Thymus (tissue), 14 donors: Measurements from ENCODE around the gene CYP4F12. TPM values are rescaled to one million over a fixed set of nuclear protein-coding genes. Genes with fewer than 3 reads are reported as not detected.

Experiments used
- DNase-seq, 9 donors: peaks; one replicate each; pipeline ENCODE4 v3.0.0-alpha.2; 2013; ENCODE audit warnings: low spot score in 9 of 9, low read depth in 6 of 9, missing footprints in 1 of 9
- H3K27ac ChIP-seq, 2 donors: one replicate each; pipeline ENCODE4 v1.5.1; 2013; ENCODE audit warnings: control low read depth in 1 of 2, low read depth in 1 of 2, low read length in 1 of 2, mild to moderate bottlenecking in 1 of 2, moderate library complexity in 1 of 2
- H3K27me3 ChIP-seq, 2 donors: one replicate each; pipeline ENCODE4 v1.5.1; 2013; ENCODE audit warnings: low read length in 1 of 2; ENCODE audit not compliant: control insufficient read depth in 2 of 2, insufficient read depth in 1 of 2
- H3K36me3 ChIP-seq, 2 donors: one replicate each; pipeline ENCODE4 v1.5.1; 2013; ENCODE audit warnings: low read length in 1 of 2, mild to moderate bottlenecking in 1 of 2, moderate library complexity in 1 of 2; ENCODE audit not compliant: control insufficient read depth in 2 of 2, insufficient read depth in 2 of 2
- H3K4me1 ChIP-seq, 2 donors: one replicate each; pipeline ENCODE4 v1.5.1; 2013; ENCODE audit warnings: low read length in 2 of 2; ENCODE audit not compliant: control insufficient read depth in 2 of 2, insufficient read depth in 2 of 2
- H3K4me3 ChIP-seq, 2 donors: one replicate each; pipeline ENCODE4 v1.5.1; 2013; ENCODE audit warnings: low read length in 2 of 2, control low read depth in 1 of 2, mild to moderate bottlenecking in 1 of 2
- H3K9me3 ChIP-seq, 2 donors: one replicate each; pipeline ENCODE4 v1.5.1; 2013; ENCODE audit warnings: low read length in 1 of 2, mild to moderate bottlenecking in 1 of 2; ENCODE audit not compliant: control insufficient read depth in 2 of 2, insufficient read depth in 1 of 2
- WGBS: extraction: QIAGEN DNeasy Blood & Tissue Kit; methylation state at CpG from one replicate; pipeline ENCODE4 v1.1.7; 2013; 5-methylcytosine and 5-hydroxymethylcytosine counted together
- long read RNA-seq, 10 donors: transcript quantifications; one replicate each; lab custom pipeline, GENCODE V29; 2026
- polyA plus RNA-seq: library from polyadenylated mRNA; stranded (reverse); fragments of 200-250 nt; gene quantifications from one replicate; pipeline ENCODE4 v1.2.3, GENCODE V29; 2013
- total RNA-seq: library from RNA; stranded (reverse); fragments of 120-200 nt; gene quantifications from one replicate; pipeline ENCODE4 v1.2.4, GENCODE V29; 2013
- donor health status: healthy.

CYP4F12 gene, protein sequence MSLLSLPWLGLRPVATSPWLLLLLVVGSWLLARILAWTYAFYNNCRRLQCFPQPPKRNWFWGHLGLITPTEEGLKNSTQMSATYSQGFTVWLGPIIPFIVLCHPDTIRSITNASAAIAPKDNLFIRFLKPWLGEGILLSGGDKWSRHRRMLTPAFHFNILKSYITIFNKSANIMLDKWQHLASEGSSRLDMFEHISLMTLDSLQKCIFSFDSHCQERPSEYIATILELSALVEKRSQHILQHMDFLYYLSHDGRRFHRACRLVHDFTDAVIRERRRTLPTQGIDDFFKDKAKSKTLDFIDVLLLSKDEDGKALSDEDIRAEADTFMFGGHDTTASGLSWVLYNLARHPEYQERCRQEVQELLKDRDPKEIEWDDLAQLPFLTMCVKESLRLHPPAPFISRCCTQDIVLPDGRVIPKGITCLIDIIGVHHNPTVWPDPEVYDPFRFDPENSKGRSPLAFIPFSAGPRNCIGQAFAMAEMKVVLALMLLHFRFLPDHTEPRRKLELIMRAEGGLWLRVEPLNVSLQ
- 1.4 TPM for total RNA-seq
- polyA plus RNA-seq = 6.8 TPM
- long read RNA-seq, donor 1 = 0 reads
- long read RNA-seq, donor 2 = 0 reads
- long read RNA-seq, donor 3 = 0 reads
- long read RNA-seq, donor 4 = 0 reads
- long read RNA-seq, donor 5, partial matches to known transcripts = 0 of 4 reads
- long read RNA-seq, donor 5, other reads (novel, unspliced or antisense) = 0 of 4 reads
- long read RNA-seq, donor 6 = 0 reads
- long read RNA-seq, donor 7 = 0 reads
- long read RNA-seq, donor 8 = 0 reads
- long read RNA-seq, donor 9 = 0 reads
- long read RNA-seq, donor 10 = 0 reads

DNA sequence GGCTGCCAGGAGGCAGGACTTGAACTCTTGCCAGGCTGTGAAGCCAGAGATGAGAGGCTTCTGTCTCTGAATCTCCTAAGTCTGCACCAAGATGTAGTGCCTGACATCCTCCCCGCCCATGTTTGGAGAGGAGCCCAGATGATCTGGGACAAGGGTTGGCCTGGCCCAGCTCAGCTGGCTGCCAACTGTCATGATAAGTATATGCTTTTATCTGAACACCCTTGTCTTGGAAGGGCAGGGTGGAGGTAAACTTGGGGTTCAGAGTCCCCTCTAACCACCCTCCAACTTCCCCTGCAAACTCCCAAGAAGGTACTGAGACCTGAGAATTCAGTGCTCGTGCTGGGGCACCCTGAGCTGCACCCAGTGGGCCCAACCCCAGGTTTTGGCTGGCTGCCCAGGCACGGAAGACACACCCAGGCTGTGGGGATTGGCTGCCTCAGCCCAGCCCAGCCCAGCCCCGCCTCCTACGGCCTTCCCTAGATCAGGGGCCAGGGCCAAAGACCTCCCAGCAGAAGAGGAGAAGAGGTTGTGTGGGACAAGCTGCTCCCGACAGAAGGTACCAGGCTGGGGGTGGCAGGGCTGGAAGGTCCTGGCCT, at the start of gene CYP4F12:
Gene CYP4F12 (plus strand): TSS at position 508 of the 596 bp plus-strand sequence. CDS start 443 bp downstream, outside the sequence.
- Histone ChIP-seq H3K36me3 (no peaks in the 10 kb centered on the region), H3K27me3 (no peaks in the 10 kb centered on the region), H3K27ac (peak within 1 kb of the TSS in 1 of 2 donors; percentile 42), H3K4me3 (no peak within 1 kb of the TSS), H3K9me3 (no peaks in the 10 kb centered on the region), H3K4me1 (no peaks in the 10 kb centered on the region)
- no peak for DNase-seq
- WGBS = 69% methylated on average over 6 of the region's 6 CpGs

DNA sequence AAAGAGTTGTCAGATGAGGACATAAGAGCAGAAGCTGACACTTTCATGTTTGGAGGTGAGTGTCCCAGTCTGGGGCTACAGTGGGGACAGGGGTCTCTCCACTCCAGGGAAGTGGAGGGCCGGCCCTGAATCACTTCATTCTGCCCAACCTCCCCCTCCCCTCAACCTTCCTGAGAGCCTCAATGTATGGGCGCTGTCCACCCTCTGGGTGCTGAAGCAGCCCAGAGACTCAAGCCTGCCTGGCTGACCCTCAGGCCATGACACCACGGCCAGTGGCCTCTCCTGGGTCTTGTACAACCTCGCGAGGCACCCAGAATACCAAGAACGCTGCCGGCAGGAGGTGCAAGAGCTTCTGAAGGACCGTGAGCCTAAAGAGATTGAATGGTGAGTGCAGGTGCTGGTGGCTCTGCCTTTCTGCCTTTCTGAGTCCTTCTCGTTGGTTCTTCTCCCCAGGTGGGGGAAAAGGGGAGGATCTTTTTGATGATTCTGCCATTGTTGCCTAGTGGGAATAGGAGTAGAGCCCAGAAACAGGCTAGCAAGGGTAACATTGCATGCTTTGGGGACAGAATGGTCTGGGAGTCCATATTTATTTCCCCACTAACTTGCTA, 49.1 kb upstream of the CYP4F12 start:
- Histone ChIP-seq H3K9me3 (no peaks in the 10 kb centered on the region), H3K27ac (no peak overlapping the region), H3K4me1 (no peaks in the 10 kb centered on the region), H3K27me3 (no peaks in the 10 kb centered on the region), H3K36me3 (no peaks in the 10 kb centered on the region), H3K4me3 (no peak overlapping the region)
- peak in 3 of 9 donors; percentile 10 to 20 (median 15) for DNase-seq
- WGBS = 11% methylated on average over 9 of the region's 9 CpGs

DNA sequence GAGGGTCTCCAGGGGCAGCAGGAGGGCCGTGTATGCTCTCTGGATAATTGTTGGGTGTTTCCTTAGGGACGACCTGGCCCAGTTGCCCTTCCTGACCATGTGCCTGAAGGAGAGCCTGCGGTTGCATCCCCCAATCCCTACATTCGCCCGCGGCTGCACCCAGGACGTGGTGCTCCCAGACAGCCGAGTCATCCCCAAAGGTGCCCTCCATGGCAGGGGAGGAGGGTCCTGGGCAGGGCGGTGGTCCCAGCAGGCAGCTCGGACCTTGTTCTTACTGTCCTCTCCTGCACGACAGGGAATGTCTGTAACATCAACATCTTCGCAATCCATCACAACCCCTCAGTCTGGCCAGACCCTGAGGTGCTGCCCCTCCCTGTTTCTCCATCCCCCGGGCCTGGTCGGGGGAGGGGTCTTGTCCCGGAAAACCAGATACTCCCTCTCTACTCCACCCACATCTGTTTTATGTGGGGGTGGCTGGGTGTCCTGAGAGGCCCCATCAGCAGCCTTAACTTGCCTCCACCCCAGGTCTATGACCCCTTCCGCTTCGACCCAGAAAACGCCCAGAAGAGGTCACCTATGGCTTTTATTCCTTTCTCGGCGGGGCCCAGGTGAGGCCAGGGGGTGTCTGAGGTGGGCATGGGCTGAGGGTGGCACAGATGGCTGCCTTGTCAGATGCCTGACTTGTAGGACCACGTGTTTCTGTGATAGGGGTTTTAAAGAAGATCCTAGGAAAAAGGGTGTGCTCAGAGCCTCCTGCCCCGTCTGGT, 44.5 kb upstream of the CYP4F12 start:
- WGBS = 70% methylated on average over 22 of the region's 22 CpGs

DNA sequence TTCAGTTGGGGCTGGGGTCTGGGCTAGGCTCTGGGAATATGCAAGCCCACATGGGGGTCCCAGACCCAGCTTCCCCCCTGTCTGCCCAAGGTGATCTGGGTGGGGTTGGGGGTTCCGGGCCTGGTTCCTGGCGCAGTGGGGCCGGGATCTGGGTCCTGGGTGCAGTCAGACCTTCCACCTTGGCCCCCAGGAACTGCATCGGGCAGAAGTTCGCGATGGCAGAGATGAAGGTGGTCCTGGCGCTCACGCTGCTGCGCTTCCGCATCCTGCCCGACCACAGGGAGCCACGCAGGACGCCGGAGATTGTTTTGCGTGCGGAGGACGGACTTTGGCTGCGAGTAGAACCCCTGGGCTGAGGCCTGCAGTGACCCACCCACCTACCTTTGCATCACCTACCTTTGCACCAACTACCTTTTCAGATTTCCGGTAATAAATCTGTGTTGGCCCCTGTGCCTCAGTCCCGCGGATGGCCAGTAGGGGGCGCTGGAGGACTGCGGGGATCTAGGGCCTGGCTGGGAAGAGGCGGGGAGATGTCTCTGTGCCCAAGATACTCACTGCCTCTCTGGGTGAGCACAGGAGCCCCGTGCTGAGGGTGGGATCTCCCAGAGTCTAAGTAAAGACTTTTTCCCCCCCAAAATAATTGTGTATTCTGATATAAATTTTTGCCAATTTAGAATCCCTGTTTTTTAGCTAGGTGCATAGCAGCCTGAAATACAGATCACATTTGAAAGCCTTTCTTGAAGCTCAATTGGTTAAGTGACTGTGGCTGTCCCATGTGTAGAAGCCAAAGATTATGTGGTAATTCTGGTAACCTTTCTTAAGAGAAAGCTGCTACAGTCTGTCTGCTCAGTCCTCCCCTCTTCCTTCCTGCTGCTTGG, 43.6 kb upstream of the CYP4F12 start:
- DNase-seq = peak; percentile 24 to 82 (median 58)
- 7% methylated on average over 25 of the region's 25 CpGs for WGBS
- no peak overlapping the region for H3K27ac ChIP-seq

More for the DNA sequence above, 44.5 kb upstream of the CYP4F12 start:
- no peak for DNase-seq
- Histone ChIP-seq H3K36me3 (no peaks in the 10 kb centered on the region), H3K27ac (no peak overlapping the region), H3K4me3 (no peak overlapping the region), H3K9me3 (no peaks in the 10 kb centered on the region), H3K4me1 (no peaks in the 10 kb centered on the region), H3K27me3 (no peaks in the 10 kb centered on the region)

DNA sequence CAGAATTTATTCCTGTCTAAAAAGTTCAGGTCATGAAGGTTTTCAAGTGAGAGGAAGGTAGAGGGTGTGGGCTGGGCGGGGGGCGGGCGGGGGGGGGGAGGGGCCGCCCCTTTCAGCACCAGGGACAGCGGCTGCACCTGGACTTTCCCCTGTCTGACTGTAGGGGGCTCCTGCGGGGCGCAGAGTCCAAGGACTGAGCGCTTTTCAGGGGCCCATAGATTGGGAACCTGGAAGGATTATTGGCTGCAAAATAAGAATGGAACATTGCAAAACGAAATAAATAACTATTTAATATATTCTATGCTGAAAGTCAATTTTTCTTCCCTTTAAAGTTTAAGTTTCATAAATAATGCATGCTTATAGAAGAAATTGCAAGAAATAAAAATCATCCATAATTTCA, 41.1 kb upstream of the CYP4F12 start:
- Histone ChIP-seq H3K9me3 (no peaks in the 10 kb centered on the region), H3K4me3 (no peak overlapping the region), H3K27me3 (no peaks in the 10 kb centered on the region), H3K36me3 (no peaks in the 10 kb centered on the region), H3K4me1 (no peaks in the 10 kb centered on the region), H3K27ac (no peak overlapping the region)
- peak in 5 of 9 donors; percentile 1 to 43 (median 22) for DNase-seq
- WGBS = 3% methylated on average over 9 of the region's 9 CpGs

More for the DNA sequence above, 43.6 kb upstream of the CYP4F12 start:
- Histone ChIP-seq H3K27me3 (no peaks in the 10 kb centered on the region), H3K4me1 (no peaks in the 10 kb centered on the region), H3K9me3 (no peaks in the 10 kb centered on the region), H3K36me3 (no peaks in the 10 kb centered on the region), H3K4me3 (no peak overlapping the region)

DNA sequence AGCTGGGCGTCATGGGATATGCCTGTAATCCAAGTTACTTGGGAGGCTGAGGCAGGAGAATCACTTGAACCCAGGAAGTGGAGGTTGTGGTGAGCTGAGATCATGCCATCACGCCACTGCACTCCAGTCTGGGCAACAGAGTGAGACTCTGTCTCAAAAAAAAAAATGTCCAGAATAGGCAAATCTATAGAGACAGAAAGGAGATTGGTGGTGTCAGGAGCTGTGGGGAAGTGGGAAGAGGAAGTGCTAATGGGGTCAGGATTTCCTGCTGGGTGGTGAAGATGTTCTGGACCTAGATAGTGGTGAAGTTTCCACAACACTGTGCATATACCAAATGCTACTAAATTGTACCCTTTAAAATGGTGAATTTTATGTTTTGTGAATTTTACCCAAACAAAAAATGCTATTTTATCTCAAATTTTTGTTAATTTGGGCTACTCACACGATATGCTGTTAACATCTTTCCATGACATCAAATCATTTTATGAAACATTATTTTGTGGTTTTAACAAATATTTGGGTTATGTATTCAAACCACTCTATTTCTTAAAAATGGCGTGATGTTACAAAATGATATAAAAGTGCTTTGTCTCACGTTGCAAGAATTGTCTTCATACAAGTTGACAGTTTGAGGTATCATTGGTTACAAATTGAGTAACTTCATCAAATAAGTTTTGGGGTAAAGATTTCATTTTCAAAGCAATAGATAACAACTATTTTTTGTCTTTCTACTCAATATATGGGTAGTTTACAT, 39.6 kb upstream of the CYP4F12 start:
- 56% methylated on average over 5 of the region's 5 CpGs for WGBS
- Histone ChIP-seq H3K36me3 (no peaks in the 10 kb centered on the region), H3K27ac (no peak overlapping the region), H3K4me1 (no peaks in the 10 kb centered on the region), H3K4me3 (no peak overlapping the region), H3K9me3 (no peaks in the 10 kb centered on the region), H3K27me3 (no peaks in the 10 kb centered on the region)
- no peak for DNase-seq

DNA sequence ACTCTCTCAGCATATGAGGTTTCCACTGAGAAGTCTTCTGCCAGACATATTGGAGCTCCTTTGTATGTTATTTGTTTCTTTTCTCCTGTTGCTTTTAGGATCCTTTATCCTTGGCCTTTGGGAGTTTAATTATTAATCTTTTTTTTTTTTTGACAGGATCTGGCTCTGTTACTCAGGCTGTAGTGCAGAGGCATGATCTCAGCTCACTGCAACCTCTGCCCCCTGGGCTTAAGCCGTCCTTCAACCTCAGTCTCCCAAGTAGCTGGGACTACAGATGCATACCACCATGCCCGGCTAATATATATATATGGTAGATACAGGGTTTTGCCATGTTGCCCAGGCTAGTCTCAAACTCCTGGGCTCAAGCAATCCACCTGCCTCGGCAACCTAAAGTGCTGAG, 38.8 kb upstream of the CYP4F12 start:
- Histone ChIP-seq H3K27ac (no peak overlapping the region), H3K27me3 (no peaks in the 10 kb centered on the region), H3K4me3 (no peak overlapping the region), H3K36me3 (no peaks in the 10 kb centered on the region), H3K9me3 (no peaks in the 10 kb centered on the region), H3K4me1 (no peaks in the 10 kb centered on the region)
- no peak for DNase-seq
- 84% methylated on average over 3 of the region's 3 CpGs for WGBS
